ENCODE results near the gene PLPP4.

GRCh38 chr10:120460776-120461175 lies 3.7 kb downstream of the PLPP4 start:
- TF ChIP-seq CTCF (IDR thresholded peaks at IDR 0.05) (no peak), EZH2 (IDR thresholded peaks at IDR 0.05) (no peak)
